PC-3 (cell line): ENCODE results near the gene MYLK. TPM values are rescaled to one million over a fixed set of nuclear protein-coding genes. Genes with fewer than 3 reads are reported as not detected.

ENCODE experiments used
- ATAC-seq: fragments of 200-7000 bp; cut with Tn5 transposase; 2 replicates; pipeline ENCODE4 v1.9.1; 2020; ENCODE audit warnings: mild to moderate bottlenecking, moderate library complexity
- BruUV-seq: library from RNA; stranded (reverse); fragments of 400-500 nt; replicated peaks from 2 replicates; lab custom pipeline; 2021; lab: Mats Ljungman, UMichigan
- CTCF ChIA-PET: fragments of 300-600 bp; sonication (Branson Sonifier 250); formaldehyde crosslinking; loops from one replicate; lab custom pipeline; 2022; ENCODE audit warnings: antibody characterized with exemption; lab: Charles Lee
- POLR2A ChIA-PET: fragments of 300-600 bp; sonication (Branson Sonifier 250); formaldehyde crosslinking; loops from one replicate; lab custom pipeline; 2022; ENCODE audit warnings: antibody characterized with exemption; ENCODE audit not compliant: unreplicated experiment; lab: Charles Lee
- DNase-seq: peaks from one replicate; pipeline ENCODE4 v3.0.0-alpha.2; 2015
- H2AFZ ChIP-seq: fragments of 300-600 bp; sonication (generic); 2 replicates; pipeline ENCODE4 v1.6.0; 2016; ENCODE audit warnings: antibody characterized with exemption, low read length
- H3F3A ChIP-seq: fragments of 300-600 bp; sonication (generic); one replicate; pipeline ENCODE4 v1.6.0; 2017; ENCODE audit warnings: antibody characterized with exemption, low read length, control low read depth, mild to moderate bottlenecking; ENCODE audit not compliant: unreplicated experiment
- H3K27ac ChIP-seq: fragments of 300-600 bp; sonication (generic); 2 replicates; pipeline ENCODE4 v1.5.1; 2016; ENCODE audit warnings: mild to moderate bottlenecking, low read length
- H3K27me3 ChIP-seq: fragments of 300-600 bp; sonication (generic); 2 replicates; pipeline ENCODE4 v1.6.1; 2016; ENCODE audit warnings: low read length, mixed read lengths
- H3K36me3 ChIP-seq: fragments of 300-600 bp; sonication (generic); 2 replicates; pipeline ENCODE4 v1.6.1; 2016; ENCODE audit warnings: low read depth, mixed run types, low read length, mixed read lengths
- H3K4me1 ChIP-seq: fragments of 300-600 bp; sonication (generic); 2 replicates; pipeline ENCODE4 v1.5.1; 2016; ENCODE audit warnings: low read length; ENCODE audit not compliant: insufficient read depth
- H3K4me2 ChIP-seq: fragments of 300-600 bp; sonication (generic); 2 replicates; pipeline ENCODE4 v1.6.0; 2016; ENCODE audit warnings: low read length
- H3K4me3 ChIP-seq: fragments of 300-600 bp; sonication (generic); 2 replicates; pipeline ENCODE4 v1.5.1; 2016; ENCODE audit warnings: mild to moderate bottlenecking, low read length, mixed read lengths
- H3K79me2 ChIP-seq: fragments of 300-600 bp; sonication (generic); 2 replicates; pipeline ENCODE4 v1.6.1; 2017; ENCODE audit warnings: low read length, mixed read lengths
- H3K9ac ChIP-seq: fragments of 300-600 bp; sonication (generic); 2 replicates; pipeline ENCODE4 v1.6.0; 2016; ENCODE audit warnings: mild to moderate bottlenecking, low read length
- H3K9me2 ChIP-seq: fragments of 300-600 bp; sonication (generic); replicated peaks from 2 replicates; pipeline ENCODE4 v1.6.1; 2016; ENCODE audit warnings: mixed run types, low read length, mixed read lengths
- H3K9me3 ChIP-seq: fragments of 300-600 bp; sonication (generic); 2 replicates; pipeline ENCODE4 v1.6.1; 2016; ENCODE audit warnings: low read length, mixed read lengths
- H4K20me1 ChIP-seq: fragments of 300-600 bp; sonication (generic); 2 replicates; pipeline ENCODE4 v1.6.1; 2016; ENCODE audit warnings: low read length, mixed read lengths
- EZH2 ChIP-seq: fragments of 300-600 bp; sonication (generic); IDR thresholded peaks from one replicate; pipeline ENCODE4 v1.6.1; 2017; ENCODE audit warnings: antibody characterized with exemption, mild to moderate bottlenecking, low read length; ENCODE audit not compliant: unreplicated experiment
- EZH2phosphoT487 ChIP-seq: fragments of 300-600 bp; sonication (generic); IDR thresholded peaks from 2 replicates; pipeline ENCODE4 v1.6.1; 2018; ENCODE audit warnings: mild to moderate bottlenecking, antibody characterized with exemption, low read length, borderline replicate concordance
- intact Hi-C: fragments of 100-400 bp; cut with micrococcal nuclease; formaldehyde crosslinking; loops from 2 replicates; pipeline ENCODE4 v1.9.0; 2023
- total RNA-seq: library from RNA; depleted of rRNA; stranded (reverse); fragments of >200 nt; gene quantifications from 2 replicates; pipeline ENCODE4 v1.2.3, GENCODE V29; 2014
- TF ChIP-seq, protein P1 (sequence below): fragments of 300-600 bp; sonication (generic); conservative IDR thresholded peaks from 2 replicates; pipeline ENCODE4 v1.5.1; 2017; ENCODE audit warnings: antibody characterized with exemption, low read depth, mild to moderate bottlenecking, low read length

The MYLK gene
- total RNA-seq, 1 experiment from 2014 or later: 6.9 TPM

DNA sequence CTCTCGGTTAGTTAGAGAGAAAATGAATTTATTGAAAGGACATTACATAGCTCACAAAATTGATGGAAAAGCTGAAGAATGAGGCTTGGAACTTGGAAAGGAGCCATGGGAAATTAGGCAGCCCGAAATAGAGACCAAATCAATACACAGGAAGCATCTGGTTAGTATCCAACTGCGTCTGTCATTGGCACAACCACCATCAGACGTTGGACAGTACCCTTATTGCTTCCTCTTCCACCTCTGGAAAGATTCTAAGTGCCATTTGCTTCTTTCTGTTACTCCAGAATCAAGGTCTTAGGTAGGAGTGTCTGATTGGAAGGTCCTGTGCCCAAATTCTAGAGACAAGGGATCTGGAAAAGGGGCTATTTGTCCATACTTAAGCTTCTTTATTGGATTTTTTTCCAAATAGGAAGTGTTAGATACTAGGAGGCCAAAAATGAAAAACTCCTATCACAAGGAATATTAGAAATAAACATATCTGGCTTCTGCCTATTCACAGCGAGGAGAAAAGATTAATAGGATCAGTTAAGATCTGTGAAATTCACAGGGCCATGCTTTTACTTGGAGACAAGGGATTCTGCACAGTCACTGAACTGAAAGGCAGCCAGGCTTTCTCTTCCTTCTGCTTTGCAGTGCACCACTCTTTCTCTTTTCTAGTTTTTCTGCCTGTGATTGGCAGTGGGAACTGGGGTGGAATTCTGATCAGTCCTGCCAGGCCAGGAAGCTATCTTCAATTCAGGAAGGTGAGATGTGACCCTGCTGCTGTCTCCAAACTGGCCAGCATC is 288.5 kb downstream of the MYLK start:
- Histone ChIP-seq H3K9ac (no peak overlapping the region), H3K9me3 (0 out of 2 replicates have a peak, but pooled peaks cover 4% of the 10 kb centered on the region), H3K9me2 (no peaks in the 10 kb centered on the region), H3K4me1 (peaks cover 19% of the 10 kb centered on the region), H3K36me3 (peaks cover 7% of the 10 kb centered on the region), H3F3A (peaks cover 3% of the 10 kb centered on the region), H3K79me2 (no peaks in the 10 kb centered on the region), H4K20me1 (no peaks in the 10 kb centered on the region), H3K27ac (no peak overlapping the region), H3K4me2 (no peak overlapping the region), H2AFZ (no peak overlapping the region), H3K4me3 (no peak overlapping the region), H3K27me3 (no peaks in the 10 kb centered on the region)
- CTCF ChIA-PET: no interaction called here
- POLR2A ChIA-PET: interaction anchor here (0.7 kb wide), 1 partner anchor 28 kb away, joined by 6 read pairs; no protein-coding TSS in a partner anchor
- no peak for DNase-seq
- TF ChIP-seq, protein P1, sequence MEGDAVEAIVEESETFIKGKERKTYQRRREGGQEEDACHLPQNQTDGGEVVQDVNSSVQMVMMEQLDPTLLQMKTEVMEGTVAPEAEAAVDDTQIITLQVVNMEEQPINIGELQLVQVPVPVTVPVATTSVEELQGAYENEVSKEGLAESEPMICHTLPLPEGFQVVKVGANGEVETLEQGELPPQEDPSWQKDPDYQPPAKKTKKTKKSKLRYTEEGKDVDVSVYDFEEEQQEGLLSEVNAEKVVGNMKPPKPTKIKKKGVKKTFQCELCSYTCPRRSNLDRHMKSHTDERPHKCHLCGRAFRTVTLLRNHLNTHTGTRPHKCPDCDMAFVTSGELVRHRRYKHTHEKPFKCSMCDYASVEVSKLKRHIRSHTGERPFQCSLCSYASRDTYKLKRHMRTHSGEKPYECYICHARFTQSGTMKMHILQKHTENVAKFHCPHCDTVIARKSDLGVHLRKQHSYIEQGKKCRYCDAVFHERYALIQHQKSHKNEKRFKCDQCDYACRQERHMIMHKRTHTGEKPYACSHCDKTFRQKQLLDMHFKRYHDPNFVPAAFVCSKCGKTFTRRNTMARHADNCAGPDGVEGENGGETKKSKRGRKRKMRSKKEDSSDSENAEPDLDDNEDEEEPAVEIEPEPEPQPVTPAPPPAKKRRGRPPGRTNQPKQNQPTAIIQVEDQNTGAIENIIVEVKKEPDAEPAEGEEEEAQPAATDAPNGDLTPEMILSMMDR: no peak
- TF ChIP-seq EZH2 (no peak), EZH2phosphoT487 (no peak)
- BruUV-seq: no TSS peak
- intact Hi-C loops: no loop called here
- ATAC-seq: no peak

DNA sequence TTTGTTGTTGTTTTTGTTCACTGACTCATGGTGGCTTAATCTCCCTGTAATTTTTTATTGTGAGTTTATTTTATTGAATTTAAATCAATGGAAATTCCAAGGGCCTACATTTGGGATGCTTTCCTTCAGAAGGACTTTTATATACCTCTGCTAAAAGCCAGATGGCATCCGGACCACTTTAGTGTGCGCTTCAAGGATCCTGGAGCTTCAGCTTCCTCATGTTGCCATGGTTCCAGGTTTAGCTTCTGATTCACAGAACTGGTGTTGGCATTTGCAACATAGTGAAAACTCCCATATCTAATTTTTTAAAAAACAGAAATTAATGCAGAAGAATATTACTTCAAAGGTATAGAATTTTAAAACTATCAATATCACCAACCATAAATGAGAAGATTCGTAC is 290.8 kb downstream of the MYLK start:
- ATAC-seq: no peak
- POLR2A ChIA-PET: no interaction called here

More for the DNA sequence above, 290.8 kb downstream of the MYLK start:
- no peaks in the 10 kb centered on the region for H3K27me3 ChIP-seq
- CTCF ChIA-PET: no interaction called here
- intact Hi-C loops: no loop called here
- no peaks in the 10 kb centered on the region for H4K20me1 ChIP-seq
- no peaks in the 10 kb centered on the region for H3K79me2 ChIP-seq
- TF ChIP-seq EZH2phosphoT487 (no peak), EZH2 (no peak)
- TF ChIP-seq, protein P1: no peak
- no peaks in the 10 kb centered on the region for H3K9me2 ChIP-seq
- peaks cover 3% of the 10 kb centered on the region for H3F3A ChIP-seq
- H2AFZ ChIP-seq: no peak overlapping the region
- DNase-seq: no peak
- H3K4me2 ChIP-seq: no peak overlapping the region
- H3K9me3 ChIP-seq: 0 out of 2 replicates have a peak, but pooled peaks cover 12% of the 10 kb centered on the region
- peaks cover 20% of the 10 kb centered on the region for H3K36me3 ChIP-seq
- no peak overlapping the region for H3K4me3 ChIP-seq
- H3K4me1 ChIP-seq: peaks cover 16% of the 10 kb centered on the region
- no TSS peak for BruUV-seq
- H3K27ac ChIP-seq: no peak overlapping the region
- no peak overlapping the region for H3K9ac ChIP-seq
